NB4 (cell line): ENCODE measurements around the gene GSTCD.

ENCODE experiments used
- DNase-seq: peaks from one replicate; pipeline ENCODE4 v3.0.0; 2010; ENCODE audit warnings: low read depth
- H3K4me3 ChIP-seq: one replicate; pipeline ENCODE4 v1.5.1; 2011; ENCODE audit warnings: mild to moderate bottlenecking, low read depth, low read length, moderate library complexity
- CTCF ChIP-seq: IDR thresholded peaks from one replicate; pipeline ENCODE4 v1.5.1; 2012; ENCODE audit warnings: low read depth, low read length
- MYC ChIP-seq: IDR thresholded peaks from 2 replicates; pipeline ENCODE4 v1.6.1; 2011; ENCODE audit warnings: low read depth, low read length
- POLR2A ChIP-seq: IDR thresholded peaks from 2 replicates; pipeline ENCODE4 v1.6.1; 2011; ENCODE audit warnings: mild to moderate bottlenecking; ENCODE audit not compliant: insufficient read length; ENCODE audit errors: extremely low read depth
- TF ChIP-seq, protein P1 (sequence below): IDR thresholded peaks from 2 replicates; pipeline ENCODE4 v1.6.1; 2011; ENCODE audit warnings: low read depth, low read length

GSTCD gene

DNA sequence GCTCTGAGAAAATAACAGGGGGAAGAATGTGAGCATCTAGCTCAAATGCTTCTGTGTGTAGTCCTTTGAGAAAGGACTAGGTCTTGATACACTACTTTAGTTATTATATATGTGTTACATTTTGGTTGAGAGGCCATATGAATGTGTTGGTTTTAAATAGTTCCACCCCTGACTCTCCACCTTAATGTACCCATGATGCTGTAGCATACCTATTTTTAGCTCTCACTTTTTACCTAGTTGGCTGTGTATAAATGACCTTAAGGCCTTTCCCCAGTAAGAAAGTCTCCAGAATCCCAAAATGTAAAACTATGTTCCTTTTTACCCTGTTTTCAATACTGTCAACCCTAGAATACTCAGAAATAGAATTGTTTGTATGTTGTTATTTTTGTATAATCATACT, 166.6 kb downstream of the GSTCD start:
- H3K4me3 ChIP-seq: no peak overlapping the region
- DNase-seq: no peak
- TF ChIP-seq CTCF (no peak), MYC (no peak), POLR2A (no peak)
- TF ChIP-seq, protein P1, sequence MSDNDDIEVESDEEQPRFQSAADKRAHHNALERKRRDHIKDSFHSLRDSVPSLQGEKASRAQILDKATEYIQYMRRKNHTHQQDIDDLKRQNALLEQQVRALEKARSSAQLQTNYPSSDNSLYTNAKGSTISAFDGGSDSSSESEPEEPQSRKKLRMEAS: no peak

DNA sequence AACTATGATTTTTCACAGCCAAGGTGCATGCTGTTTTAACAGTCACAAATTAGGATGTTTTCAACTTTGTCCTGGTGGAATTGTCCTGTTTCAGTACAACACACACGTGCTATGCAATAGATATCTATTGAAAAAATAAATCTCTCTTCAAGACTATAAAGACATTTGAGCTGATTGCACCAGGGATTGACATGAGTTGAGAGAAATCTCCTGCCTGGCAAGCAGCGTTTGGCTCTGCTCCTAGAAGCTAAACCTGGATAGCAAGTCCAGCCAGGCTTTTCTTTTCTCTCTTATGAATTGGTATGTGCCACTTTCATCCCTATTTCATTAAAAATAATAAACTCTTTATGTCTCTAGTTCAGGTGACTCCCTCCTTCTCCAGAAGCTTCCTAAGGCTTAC, 170.1 kb downstream of the GSTCD start:
- no peak for TF ChIP-seq POLR2A
- TF ChIP-seq, protein P1: no peak
- no peak for TF ChIP-seq MYC
- no peak for TF ChIP-seq CTCF
- DNase-seq: no peak
- H3K4me3 ChIP-seq: no peak overlapping the region

- no peak for DNase-seq
- TF ChIP-seq, protein P1: no peak
- TF ChIP-seq MYC (no peak), POLR2A (no peak)
- H3K4me3 ChIP-seq: no peak overlapping the region
Measured at GRCh38 chr4:105887508-105887907, 178.9 kb downstream of the GSTCD start.

- no peak within 1 kb of the TSS for H3K4me3 ChIP-seq
- DNase-seq: no peak
- TF ChIP-seq CTCF (no peak), MYC (no peak), POLR2A (no peak)
- TF ChIP-seq, protein P1: no peak
Measured at GRCh38 chr4:105894660-105895582, 186.3 kb downstream of the GSTCD start, which contains the start of gene NPNT. Gene NPNT (plus strand): TSS chr4:105895471. CDS start chr4:105895653, 182 bp downstream.

DNA sequence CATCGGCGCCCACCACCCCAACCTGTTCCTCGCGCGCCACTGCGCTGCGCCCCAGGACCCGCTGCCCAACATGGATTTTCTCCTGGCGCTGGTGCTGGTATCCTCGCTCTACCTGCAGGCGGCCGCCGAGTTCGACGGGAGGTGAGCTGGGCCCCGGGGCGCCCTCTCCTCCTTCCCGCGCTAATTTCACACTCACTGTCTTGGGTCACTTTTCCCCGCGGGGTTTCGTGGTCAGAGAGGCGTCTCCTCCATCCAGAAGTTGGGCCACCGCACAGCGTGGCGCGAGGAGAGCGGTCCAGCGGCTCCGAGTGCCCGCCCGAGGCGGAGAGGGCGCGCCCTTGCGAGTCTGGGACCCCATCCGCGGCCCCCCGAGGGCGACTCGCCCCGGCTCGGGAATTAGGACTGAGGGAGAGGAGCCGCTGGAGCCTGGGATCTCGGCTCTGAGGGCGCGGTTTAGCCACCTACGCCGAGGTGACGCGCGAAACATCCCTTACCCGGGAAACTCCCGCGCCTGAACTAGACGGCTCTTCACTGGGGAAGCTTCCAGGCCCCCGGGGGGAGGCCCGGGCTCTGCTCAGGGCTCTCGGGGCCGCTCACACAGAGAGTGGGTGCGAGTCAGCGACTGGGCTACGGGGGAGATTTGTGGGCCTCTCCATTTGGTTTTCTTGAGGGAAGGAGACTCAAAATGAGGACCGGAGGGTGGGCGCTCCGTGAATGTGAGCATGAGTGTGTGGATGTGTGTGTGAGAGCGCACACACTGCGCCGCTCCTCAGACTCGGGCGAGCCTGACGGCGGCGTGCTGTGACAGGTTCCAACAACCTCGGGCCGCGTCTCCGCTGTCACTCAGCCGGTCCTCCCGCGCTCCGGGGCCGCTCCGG, 187.2 kb downstream of the GSTCD start:
- no peak overlapping the region for H3K4me3 ChIP-seq
- DNase-seq: no peak
- TF ChIP-seq MYC (no peak), CTCF (no peak), POLR2A (no peak)
- TF ChIP-seq, protein P1: no peak
